ENCODE measurements around the gene CNR1. TPM values are rescaled to one million over a fixed set of nuclear protein-coding genes. Genes with fewer than 3 reads are reported as not detected.

The CNR1 gene
- total and polyA plus RNA-seq, 10 donors, result 1.7 to 5.7 (median 2.9) TPM

DNA sequence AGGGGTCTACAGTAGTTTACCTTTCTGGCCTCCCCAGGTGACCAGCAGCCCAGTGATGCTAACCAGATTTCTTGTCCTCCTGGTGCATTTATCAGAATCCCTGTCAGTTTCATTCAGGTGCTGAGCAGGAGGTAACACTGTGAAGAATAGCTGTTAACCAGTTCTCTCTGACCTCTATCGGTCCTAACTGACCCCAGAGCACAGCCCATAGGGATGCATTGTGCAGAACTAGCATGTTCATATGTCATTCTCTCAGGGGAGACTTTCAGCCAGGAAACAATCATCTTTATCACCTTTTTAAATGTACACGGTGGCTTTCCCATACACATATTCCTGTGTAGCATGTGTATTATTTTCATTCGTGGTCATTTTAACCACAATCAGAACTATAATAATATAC, 49.9 kb downstream of the CNR1 start:
- TF ChIP-seq POLR2AphosphoS5 (IDR thresholded peaks at IDR 0.05) (no peak), POLR2A (IDR thresholded peaks at IDR 0.05) (no peak)
- TF ChIP-seq, protein P1, sequence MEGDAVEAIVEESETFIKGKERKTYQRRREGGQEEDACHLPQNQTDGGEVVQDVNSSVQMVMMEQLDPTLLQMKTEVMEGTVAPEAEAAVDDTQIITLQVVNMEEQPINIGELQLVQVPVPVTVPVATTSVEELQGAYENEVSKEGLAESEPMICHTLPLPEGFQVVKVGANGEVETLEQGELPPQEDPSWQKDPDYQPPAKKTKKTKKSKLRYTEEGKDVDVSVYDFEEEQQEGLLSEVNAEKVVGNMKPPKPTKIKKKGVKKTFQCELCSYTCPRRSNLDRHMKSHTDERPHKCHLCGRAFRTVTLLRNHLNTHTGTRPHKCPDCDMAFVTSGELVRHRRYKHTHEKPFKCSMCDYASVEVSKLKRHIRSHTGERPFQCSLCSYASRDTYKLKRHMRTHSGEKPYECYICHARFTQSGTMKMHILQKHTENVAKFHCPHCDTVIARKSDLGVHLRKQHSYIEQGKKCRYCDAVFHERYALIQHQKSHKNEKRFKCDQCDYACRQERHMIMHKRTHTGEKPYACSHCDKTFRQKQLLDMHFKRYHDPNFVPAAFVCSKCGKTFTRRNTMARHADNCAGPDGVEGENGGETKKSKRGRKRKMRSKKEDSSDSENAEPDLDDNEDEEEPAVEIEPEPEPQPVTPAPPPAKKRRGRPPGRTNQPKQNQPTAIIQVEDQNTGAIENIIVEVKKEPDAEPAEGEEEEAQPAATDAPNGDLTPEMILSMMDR (IDR thresholded peaks at IDR 0.05 in 8 of 11, conservative IDR thresholded peaks at IDR 0.05 in 3 of 11), result no peak
- intact Hi-C loops (cut with DNase I; ENCODE audit: low total_unique reads), result no loop called here
- WGBS, 5 donors, result 52 to 66% (median 53%) methylated on average over 3 of the region's 3 CpGs

DNA sequence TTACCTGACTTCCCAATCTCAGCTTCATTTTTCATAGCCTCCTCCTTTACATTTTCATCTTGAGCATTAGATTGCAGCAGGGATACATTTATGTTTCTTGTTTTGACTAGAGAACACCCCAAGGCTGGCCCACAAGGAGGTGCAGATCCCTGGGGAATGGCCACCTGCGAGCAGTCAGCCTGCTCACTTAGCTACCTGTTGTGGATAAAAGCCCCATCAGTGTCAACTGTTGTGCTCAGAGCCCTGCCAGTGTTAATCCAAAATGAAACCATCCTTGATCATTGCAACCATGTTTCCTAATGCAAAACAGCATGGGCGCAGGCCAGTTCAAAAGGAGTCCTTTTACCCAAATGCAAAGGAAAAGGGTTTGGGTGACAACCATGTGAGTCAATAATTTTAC, 50.8 kb downstream of the CNR1 start:
- H3K27me3 ChIP-seq (replicated peaks in 1 of 7), result peaks cover 0 to 5% (median 0%) of the 10 kb centered on the region in 7 donors
- no peak for TF ChIP-seq POLR2A (IDR thresholded peaks at IDR 0.05)
- no peak for TF ChIP-seq POLR2AphosphoS5 (IDR thresholded peaks at IDR 0.05)
- TF ChIP-seq, protein P1 (IDR thresholded peaks at IDR 0.05 in 8 of 11, conservative IDR thresholded peaks at IDR 0.05 in 3 of 11), result no peak
- no peaks in the 10 kb centered on the region for H3K4me1 ChIP-seq
- intact Hi-C loops (cut with DNase I; ENCODE audit: low total_unique reads), result no loop called here
- no peak overlapping the region for H3K27ac ChIP-seq
- no peak overlapping the region for H3K4me3 ChIP-seq
- WGBS, 5 donors, result 28 to 80% (median 60%) methylated on average over 1 to 2 of the region's 2 CpGs
- H3K36me3 ChIP-seq, result no peaks in the 10 kb centered on the region
- DNase-seq, result no peak
- no peaks in the 10 kb centered on the region for H3K9me3 ChIP-seq

More for the DNA sequence above, 49.9 kb downstream of the CNR1 start:
- Histone ChIP-seq H3K36me3 (no peaks in the 10 kb centered on the region), H3K27me3 (replicated peaks in 1 of 7) (peaks cover 0 to 5% (median 0%) of the 10 kb centered on the region in 7 donors), H3K4me3 (no peak overlapping the region), H3K4me1 (no peaks in the 10 kb centered on the region), H3K27ac (no peak overlapping the region), H3K9me3 (no peaks in the 10 kb centered on the region)
- no peak for DNase-seq

DNA sequence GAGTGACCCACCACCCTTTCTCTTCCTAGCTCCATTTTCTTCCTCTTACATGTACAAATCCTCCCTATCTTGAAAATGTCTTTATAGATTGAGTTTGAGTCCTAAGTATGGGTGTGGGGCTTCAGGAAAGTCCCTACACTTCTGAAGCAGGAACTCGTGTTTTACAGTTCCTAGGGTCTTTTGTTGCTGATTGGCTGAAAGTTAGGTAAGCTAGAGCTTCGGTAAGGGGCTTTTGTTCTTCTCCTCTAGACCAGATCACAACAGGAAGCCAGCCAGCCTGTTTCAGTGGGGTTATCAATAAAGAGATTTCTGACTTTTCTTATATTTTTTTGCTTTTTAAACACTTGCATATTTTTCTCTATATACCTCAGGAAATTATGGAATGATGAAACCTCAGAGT, 51.3 kb downstream of the CNR1 start:
- no peak overlapping the region for H3K4me3 ChIP-seq
- H3K36me3 ChIP-seq, result no peaks in the 10 kb centered on the region
- intact Hi-C loops (cut with DNase I; ENCODE audit: low total_unique reads), result no loop called here
- DNase-seq, result no peak
- no peak for TF ChIP-seq POLR2AphosphoS5 (IDR thresholded peaks at IDR 0.05)
- TF ChIP-seq POLR2A (IDR thresholded peaks at IDR 0.05), result no peak
- TF ChIP-seq, protein P1 (IDR thresholded peaks at IDR 0.05 in 8 of 11, conservative IDR thresholded peaks at IDR 0.05 in 3 of 11), result no peak
- H3K4me1 ChIP-seq, result no peaks in the 10 kb centered on the region
- H3K27ac ChIP-seq, result no peak overlapping the region
- 18 to 36% (median 25%) methylated on average over 2 of the region's 2 CpGs for WGBS, 5 donors
- H3K27me3 ChIP-seq (replicated peaks in 1 of 7), result peaks cover 0 to 5% (median 0%) of the 10 kb centered on the region in 7 donors
- H3K9me3 ChIP-seq, result no peaks in the 10 kb centered on the region

DNA sequence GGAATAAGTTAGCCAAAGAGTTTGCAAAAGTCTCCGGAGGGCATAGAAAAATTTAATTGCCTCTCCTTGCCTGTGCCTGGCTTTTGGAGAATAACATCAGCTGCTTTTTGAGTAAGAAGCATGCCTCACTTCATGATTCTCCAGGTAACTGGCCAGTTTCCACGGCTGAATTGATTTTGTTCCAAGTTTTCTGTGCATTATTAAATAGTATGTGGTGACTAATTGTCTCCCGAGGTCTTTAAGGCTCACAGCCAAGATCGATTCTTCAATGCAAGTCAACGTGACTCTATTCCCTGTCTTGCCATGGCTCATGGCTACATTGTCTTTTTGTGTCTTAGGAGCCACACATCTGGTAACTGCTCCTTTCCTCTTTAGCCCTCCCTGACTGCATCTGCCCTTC, 54.2 kb downstream of the CNR1 start:
- TF ChIP-seq POLR2AphosphoS5 (IDR thresholded peaks at IDR 0.05) (no peak), POLR2A (IDR thresholded peaks at IDR 0.05) (no peak)
- TF ChIP-seq, protein P1 (IDR thresholded peaks at IDR 0.05 in 8 of 11, conservative IDR thresholded peaks at IDR 0.05 in 3 of 11), result no peak

More for the DNA sequence above, 54.2 kb downstream of the CNR1 start:
- Histone ChIP-seq H3K4me3 (no peak overlapping the region), H3K27me3 (replicated peaks in 1 of 7) (peaks cover 0 to 5% (median 0%) of the 10 kb centered on the region in 7 donors), H3K27ac (no peak overlapping the region), H3K4me1 (no peaks in the 10 kb centered on the region), H3K9me3 (no peaks in the 10 kb centered on the region), H3K36me3 (no peaks in the 10 kb centered on the region)
- intact Hi-C loops (cut with DNase I; ENCODE audit: low total_unique reads), result no loop called here
- WGBS, 5 donors, result 77 to 86% (median 82%) methylated on average over 5 of the region's 5 CpGs
- DNase-seq, result no peak
